ENCODE results near the gene USH2A. TPM values are rescaled to one million over a fixed set of nuclear protein-coding genes. Genes with fewer than 3 reads are reported as not detected.

USH2A gene
- total and polyA plus RNA-seq, 7 donors, result under 0.01 to 0.32 (median 0.30) TPM; not detected in 4

- TF ChIP-seq CTCF (IDR thresholded peaks at IDR 0.05), result no peak
- no peaks in the 10 kb centered on the region for H3K9me3 ChIP-seq
- WGBS, 3 donors, result 20 to 31% (median 26%) methylated on average over 2 of the region's 2 CpGs
- ATAC-seq (no peak), DNase-seq (no peak)
- H3K4me3 ChIP-seq, result no peak overlapping the region
- H3K36me3 ChIP-seq (ENCODE audit: insufficient read depth in 1 of 2, low read depth in 1 of 2), result no peaks in the 10 kb centered on the region
- H3K4me1 ChIP-seq, result no peaks in the 10 kb centered on the region
- H3K27me3 ChIP-seq (ENCODE audit: insufficient read depth in 3 of 3, low read length in 2 of 3), result no peaks in the 10 kb centered on the region
- no peak overlapping the region for H3K27ac ChIP-seq
- intact Hi-C loops (cut with DNase I), result no loop called here
These were observed 34.7 kb downstream of the USH2A start for GRCh38 chr1:216388558-216388957.

- Histone ChIP-seq H3K4me1 (no peaks in the 10 kb centered on the region), H3K27me3 (ENCODE audit: insufficient read depth in 3 of 3, low read length in 2 of 3) (no peaks in the 10 kb centered on the region), H3K4me3 (no peak overlapping the region), H3K9me3 (no peaks in the 10 kb centered on the region), H3K27ac (no peak overlapping the region), H3K36me3 (ENCODE audit: insufficient read depth in 1 of 2, low read depth in 1 of 2) (no peaks in the 10 kb centered on the region)
- DNase-seq, result no peak
- intact Hi-C loops (cut with DNase I), result no loop called here
- 52 to 61% (median 58%) methylated on average over 2 of the region's 2 CpGs for WGBS, 3 donors
- no peak for ATAC-seq
- TF ChIP-seq CTCF (IDR thresholded peaks at IDR 0.05), result no peak
These were observed 35.5 kb downstream of the USH2A start for GRCh38 chr1:216387782-216388181.

GRCh38 chr1:216379441-216379840 is 43.8 kb downstream of the USH2A start:
- intact Hi-C loops (cut with DNase I), result no loop called here
- no peak overlapping the region for H3K4me3 ChIP-seq
- no peaks in the 10 kb centered on the region for H3K4me1 ChIP-seq
- no peaks in the 10 kb centered on the region for H3K9me3 ChIP-seq
- H3K27me3 ChIP-seq (ENCODE audit: insufficient read depth in 3 of 3, low read length in 2 of 3), result no peaks in the 10 kb centered on the region
- H3K36me3 ChIP-seq (ENCODE audit: insufficient read depth in 1 of 2, low read depth in 1 of 2), result no peaks in the 10 kb centered on the region
- 85 to 91% (median 90%) methylated on average over 1 of the region's 1 CpG for WGBS, 3 donors
- no peak overlapping the region for H3K27ac ChIP-seq
- TF ChIP-seq CTCF (IDR thresholded peaks at IDR 0.05), result no peak
- ATAC-seq (no peak), DNase-seq (no peak)

GRCh38 chr1:216368249-216368648 is 55.0 kb downstream of the USH2A start:
- intact Hi-C loops (cut with DNase I), result no loop called here
- Histone ChIP-seq H3K27ac (no peak overlapping the region), H3K27me3 (ENCODE audit: insufficient read depth in 3 of 3, low read length in 2 of 3) (no peaks in the 10 kb centered on the region), H3K4me1 (no peaks in the 10 kb centered on the region), H3K36me3 (ENCODE audit: insufficient read depth in 1 of 2, low read depth in 1 of 2) (no peaks in the 10 kb centered on the region), H3K9me3 (no peaks in the 10 kb centered on the region), H3K4me3 (no peak overlapping the region)
- DNase-seq, result no peak
- no peak for TF ChIP-seq CTCF (IDR thresholded peaks at IDR 0.05)
- no peak for ATAC-seq
- 76 to 85% (median 84%) methylated on average over 2 of the region's 2 CpGs for WGBS, 3 donors

GRCh38 chr1:216366979-216367378 is 56.3 kb downstream of the USH2A start:
- H3K27me3 ChIP-seq (ENCODE audit: insufficient read depth in 3 of 3, low read length in 2 of 3), result no peaks in the 10 kb centered on the region
- no peak overlapping the region for H3K27ac ChIP-seq
- no peak for TF ChIP-seq CTCF (IDR thresholded peaks at IDR 0.05)
- no peaks in the 10 kb centered on the region for H3K4me1 ChIP-seq
- H3K36me3 ChIP-seq (ENCODE audit: insufficient read depth in 1 of 2, low read depth in 1 of 2), result no peaks in the 10 kb centered on the region
- ATAC-seq (no peak), DNase-seq (no peak)
- H3K9me3 ChIP-seq, result no peaks in the 10 kb centered on the region
- intact Hi-C loops (cut with DNase I), result no loop called here
- H3K4me3 ChIP-seq, result no peak overlapping the region
